ENCODE results near the gene STEAP2.

STEAP2 gene

GRCh38 chr7:90194911-90195809, 16.4 kb upstream of the STEAP2 start:
- no peak for DNase-seq

DNA sequence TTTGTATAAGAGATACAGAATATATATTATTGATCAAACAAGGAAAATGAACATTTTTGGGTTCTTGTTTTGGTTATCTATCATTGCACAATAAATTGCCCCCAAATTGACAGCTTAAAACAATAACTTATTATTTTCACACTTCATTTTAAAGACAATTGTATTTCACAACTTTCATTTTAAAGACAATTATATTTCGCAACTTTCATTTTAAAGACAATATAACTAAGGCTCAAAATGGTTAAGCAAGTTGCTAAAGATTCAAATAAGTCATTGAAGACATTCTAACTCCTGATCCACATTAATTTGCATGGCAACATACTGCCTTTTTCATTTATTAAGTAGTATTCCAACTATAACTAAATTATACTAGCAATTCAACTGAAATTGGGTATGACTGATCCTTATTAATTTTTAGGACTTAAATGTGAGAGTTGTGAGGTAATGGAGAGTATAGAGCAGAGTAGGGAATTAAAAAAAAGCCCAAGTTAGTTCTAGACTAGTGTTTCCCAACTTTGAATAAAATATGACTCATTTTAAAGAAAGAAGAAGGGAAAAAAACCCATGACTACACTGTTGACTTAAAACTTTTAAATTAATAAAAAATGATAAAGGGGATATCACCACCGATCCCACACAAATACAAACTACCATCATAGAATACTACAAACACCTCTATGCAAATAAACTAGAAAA, 9.9 kb upstream of the STEAP2 start:
- DNase-seq, result no peak

DNA sequence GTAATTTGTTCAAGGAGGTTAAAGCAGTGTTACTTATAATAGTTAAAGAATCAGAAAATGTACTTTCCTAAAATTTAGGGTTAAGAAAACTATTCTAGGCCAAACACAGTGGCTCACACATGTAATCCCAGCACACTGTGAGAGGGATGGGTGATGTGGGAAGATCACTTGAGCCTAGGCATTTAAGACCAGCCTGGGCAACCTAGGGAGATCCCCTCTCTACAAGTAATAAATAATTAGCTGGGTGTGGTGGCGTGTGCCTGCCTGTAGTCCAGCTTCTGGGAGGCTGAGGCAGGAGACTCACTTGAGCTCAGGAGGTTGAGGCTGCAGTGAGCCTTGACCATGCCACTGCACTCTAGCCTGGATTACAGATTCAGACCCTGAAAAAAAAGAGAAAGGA, 3.6 kb upstream of the STEAP2 start:
- DNase-seq, result no peak

DNA sequence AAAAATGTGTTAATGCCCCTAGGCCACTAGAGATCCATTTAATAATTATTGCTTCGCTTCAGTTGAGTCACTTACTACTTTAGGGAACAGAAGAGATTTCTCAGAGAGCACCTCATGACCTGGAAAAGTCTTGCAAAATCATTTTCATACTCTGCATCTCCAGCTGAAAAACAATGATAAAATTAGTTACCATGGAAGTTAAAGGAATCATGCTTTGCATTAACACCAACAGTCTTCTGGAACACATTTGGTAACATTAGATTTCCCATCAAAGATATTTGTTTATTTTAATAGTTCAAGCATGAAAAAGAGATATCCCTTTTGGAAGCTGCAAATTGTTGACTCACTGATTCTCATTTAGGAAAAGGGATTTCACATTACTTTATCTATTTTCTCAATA, 1.8 kb upstream of the STEAP2 start:
- no peak for DNase-seq

GRCh38 chr7:90210475-90210874, 1.1 kb upstream of the STEAP2 start:
- DNase-seq, result no peak

DNA sequence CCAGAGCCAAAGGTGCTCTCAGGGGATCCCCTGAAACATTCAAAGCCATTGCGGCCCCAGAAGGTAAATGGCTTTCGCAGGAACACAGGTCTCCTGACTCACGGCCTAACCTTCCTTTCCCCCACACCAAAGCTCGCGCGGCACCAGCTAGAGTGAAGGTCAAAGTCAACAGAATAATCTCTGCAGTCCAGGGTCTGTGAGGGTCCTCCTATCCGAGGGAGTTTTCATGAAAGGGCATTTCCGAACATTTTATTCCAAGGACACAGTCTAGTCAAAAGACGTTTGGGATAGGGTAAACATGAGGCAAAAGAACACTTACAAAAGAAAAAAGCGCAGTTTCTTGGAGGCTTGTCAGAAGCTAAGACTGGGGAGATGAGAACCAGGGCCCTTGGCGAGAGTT, 559 bp upstream of the STEAP2 start:
- DNase-seq, result no peak

DNA sequence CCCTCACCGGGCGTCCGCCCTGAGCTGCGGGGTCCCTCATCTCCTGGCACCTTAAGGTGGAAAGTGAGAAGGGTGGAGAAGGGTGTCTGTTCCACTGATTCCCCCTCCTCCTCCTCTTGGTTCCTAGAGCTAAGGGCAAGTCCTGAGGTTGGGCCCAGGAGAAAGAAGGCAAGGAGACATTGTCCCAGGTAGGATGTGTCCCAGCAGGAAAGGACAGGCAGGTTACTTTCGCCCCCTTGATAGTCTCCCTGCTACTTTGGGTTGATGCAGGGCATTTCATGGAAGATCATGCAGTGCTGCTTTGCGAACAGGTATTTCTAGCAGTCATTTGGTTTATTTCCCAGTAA, 582 bp downstream of the STEAP2 start:
- no peak for DNase-seq

DNA sequence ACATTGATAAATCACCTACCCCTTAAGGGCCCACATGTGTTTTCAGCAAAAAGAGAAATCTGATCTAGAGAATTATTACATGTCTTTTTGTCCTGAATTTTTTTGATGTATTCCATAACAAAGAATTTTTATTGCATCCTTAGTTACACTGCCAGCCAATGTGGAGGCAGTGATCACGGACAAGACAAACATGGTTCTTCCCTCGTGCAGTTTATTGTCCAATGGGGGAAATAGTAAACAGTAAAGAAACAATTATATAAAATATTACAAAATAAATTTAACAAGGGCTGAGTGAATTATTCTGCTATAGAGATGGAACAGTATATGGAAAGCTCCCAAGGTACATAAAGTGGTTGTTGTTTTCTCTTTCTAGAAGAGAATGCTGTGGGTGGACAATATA, 2.0 kb downstream of the STEAP2 start:
- no peak for DNase-seq

DNA sequence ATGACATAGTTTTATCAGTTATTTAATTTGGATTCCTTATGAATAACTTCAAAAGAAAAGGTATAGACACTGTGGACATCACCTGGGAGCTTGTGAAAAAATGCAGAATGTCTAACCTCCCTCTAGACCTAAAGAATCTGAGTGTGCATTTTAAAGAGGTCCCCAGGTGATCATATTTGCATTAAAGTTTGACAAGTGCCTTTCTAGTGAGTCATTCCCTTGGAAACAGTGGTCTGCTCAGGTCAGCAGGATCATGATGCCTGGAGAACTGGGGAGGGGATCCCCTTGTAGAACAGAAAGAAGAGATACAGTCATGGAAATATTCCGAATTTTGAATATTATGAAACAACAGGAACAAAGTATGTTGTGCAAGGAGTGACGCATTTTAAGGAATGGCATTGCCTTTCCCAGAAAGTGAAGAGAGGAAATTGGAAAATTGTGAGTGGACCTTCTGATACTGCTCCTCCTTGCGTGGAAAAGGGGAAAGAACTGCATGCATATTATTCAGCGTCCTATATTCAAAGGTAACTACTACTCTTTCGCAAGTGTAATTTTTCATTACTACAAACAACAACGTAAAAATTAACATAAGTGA, 4.6 kb downstream of the STEAP2 start:
- DNase-seq, result no peak

- DNase-seq, result no peak
Observed at GRCh38 chr7:90216771-90217170, 5.2 kb downstream of the STEAP2 start.

GRCh38 chr7:90222390-90222789, 10.8 kb downstream of the STEAP2 start:
- no peak for DNase-seq

DNA sequence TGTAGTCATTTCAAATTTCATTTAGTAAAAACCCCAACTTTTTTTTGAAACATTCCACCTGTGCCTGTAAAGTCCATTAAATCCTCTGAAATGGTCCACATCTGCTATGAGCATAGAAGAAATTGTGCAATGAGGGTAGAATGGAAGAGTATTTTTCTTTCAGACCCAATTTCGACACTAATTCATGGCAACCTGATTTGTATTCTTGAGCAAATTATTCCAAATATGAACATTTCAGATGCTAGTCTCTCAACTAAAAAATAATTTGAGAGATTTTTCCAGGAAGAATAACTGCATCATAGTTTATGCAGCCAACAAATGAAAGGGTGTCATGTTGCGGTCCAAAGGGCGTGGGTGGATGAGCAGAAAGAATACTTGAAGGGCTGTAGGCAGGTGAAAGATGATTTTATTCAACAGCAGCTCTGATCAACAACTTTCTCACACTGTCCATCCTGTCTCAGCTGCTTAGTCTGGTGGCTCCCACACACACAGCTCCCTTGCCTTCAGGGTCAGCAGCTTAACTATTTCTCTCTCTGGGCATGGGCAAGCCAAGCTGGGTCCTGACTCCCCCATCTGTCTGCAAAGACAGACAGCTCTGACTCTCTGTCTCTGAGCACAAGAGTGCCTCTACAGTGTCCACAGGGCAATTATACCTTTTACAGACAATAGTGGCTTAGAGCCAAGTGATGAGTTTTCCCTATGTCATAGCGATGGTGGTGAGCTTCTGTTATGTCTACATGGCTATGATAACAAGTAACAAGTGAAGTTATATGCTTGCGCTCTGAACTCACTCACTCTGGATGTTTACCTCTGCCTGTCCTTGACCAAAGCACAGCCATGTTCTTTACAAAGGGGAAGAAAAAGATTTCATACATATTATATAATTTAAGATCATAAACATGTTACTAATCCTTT, 11.5 kb downstream of the STEAP2 start:
- no peak for DNase-seq

GRCh38 chr7:90224195-90224594, 12.7 kb downstream of the STEAP2 start:
- DNase-seq, result no peak

- no peak for DNase-seq
Observed at GRCh38 chr7:90225181-90225580, 13.6 kb downstream of the STEAP2 start.

DNA sequence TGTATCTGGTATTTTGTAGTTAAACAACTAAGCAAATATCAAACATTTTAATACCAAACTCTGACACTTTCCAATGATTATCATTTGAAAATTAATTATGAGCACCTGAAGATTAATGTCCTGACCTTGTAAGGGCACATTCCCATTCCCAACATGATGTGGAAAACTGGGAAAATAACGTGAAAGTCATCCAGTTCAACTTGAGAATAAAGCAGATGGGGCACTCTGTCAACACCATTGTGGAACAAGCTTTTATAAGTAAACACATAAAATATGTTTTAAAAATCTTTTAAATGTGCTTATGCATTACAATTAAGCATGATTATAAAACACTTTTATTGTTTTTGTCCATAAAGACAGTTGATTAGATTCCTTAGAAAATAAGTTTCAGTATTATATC, 14.1 kb downstream of the STEAP2 start:
- no peak for DNase-seq

DNA sequence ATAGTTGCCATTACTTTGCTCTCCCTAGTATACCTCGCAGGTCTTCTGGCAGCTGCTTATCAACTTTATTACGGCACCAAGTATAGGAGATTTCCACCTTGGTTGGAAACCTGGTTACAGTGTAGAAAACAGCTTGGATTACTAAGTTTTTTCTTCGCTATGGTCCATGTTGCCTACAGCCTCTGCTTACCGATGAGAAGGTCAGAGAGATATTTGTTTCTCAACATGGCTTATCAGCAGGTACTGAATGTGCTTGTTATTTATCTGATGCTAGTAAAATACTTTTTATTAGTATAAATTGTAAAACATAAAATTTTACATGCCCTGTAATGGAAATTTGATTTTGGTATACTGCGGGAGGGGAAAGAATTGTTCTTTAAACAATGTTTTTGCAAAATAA, 15.7 kb downstream of the STEAP2 start:
- no peak for DNase-seq

- no peak for DNase-seq
Observed at GRCh38 chr7:90229682-90230081, 18.1 kb downstream of the STEAP2 start.

GRCh38 chr7:90230834-90231233, 19.3 kb downstream of the STEAP2 start:
- DNase-seq, result no peak

GRCh38 chr7:90231304-90231703, 19.8 kb downstream of the STEAP2 start:
- no peak for DNase-seq

GRCh38 chr7:90232430-90232829, 20.9 kb downstream of the STEAP2 start:
- DNase-seq, result no peak

GRCh38 chr7:90233569-90233968, 22.0 kb downstream of the STEAP2 start:
- no peak for DNase-seq

- DNase-seq, result no peak
Observed at GRCh38 chr7:90236721-90237289, 25.3 kb downstream of the STEAP2 start.

DNA sequence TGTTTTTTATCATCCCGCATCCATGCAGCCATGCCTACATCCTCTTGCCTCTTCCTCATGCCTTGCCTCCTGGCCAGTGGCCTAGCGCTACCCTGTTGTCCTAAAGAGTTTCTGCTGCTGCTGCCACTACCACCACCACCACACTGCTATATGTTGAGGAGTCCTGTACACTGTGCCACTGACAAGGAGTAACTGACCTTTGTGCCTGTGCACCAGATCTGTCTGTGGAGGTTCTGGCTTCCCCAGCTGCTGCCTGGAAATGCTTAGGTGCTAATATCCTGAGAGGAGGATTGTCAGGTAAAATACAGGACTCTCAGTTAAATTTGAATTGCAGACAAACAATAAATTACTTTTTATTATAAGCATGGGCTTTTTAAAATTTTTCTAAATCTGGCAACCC, 26.5 kb downstream of the STEAP2 start:
- DNase-seq, result no peak

Data from NCI-H748 treated with DMSO at 0.1 percent for 48 hours (cell line).